Measurements from ENCODE around the gene NDRG3.
"Not testable (repeated sequence)": the region's sequence is repeated elsewhere in the genome, so short reads cannot be mapped to it uniquely, and the experiment has no call there.

The NDRG3 gene

DNA sequence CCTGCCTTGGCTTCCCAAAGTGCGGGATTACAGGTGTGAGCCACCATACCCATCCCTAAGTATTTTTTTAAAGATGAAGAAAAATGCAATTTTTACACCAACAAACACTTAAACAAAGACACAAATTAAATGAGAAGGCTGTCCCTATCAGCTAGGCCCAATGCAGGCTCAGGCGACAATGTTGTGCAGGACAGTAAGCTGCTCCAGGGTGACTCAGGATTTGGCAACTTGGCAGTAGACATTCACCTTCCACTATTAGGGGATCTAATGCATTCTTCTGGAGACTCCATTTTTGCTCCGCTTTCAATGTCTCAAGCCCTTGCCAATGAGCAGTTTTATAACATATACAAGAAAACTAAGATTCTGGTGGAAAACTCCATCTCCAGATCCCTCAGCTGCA, 19.7 kb downstream of the NDRG3 start:
- H3K27ac ChIP-seq: no peak overlapping the region

DNA sequence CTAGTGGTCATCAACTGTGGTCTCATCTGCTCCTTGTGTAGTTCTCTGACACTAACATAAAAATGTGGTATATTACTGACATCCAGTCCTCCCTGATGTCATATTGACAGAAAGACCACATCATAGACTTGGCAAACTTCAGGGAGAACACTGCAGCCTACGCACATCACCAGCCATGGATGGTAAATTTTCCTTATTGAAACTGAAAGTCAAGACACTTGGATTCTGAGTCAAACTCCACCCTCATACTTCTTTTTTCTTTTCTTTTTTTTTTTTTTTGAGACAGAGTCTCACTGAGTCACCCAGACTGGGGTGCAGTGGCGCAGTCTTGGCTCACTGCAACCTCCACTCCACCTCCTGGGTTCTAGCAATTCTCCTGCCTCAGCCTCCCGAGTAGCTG, 25.4 kb downstream of the NDRG3 start:
- H3K27ac ChIP-seq: no peak overlapping the region
- TF ChIP-seq CTCF (conservative IDR thresholded peaks at IDR 0.05): no peak

More for the DNA sequence above, 19.7 kb downstream of the NDRG3 start:
- TF ChIP-seq CTCF (conservative IDR thresholded peaks at IDR 0.05): no peak

GRCh38 chr20:36717657-36718056, 28.2 kb downstream of the NDRG3 start:
- H3K27ac ChIP-seq: no peak overlapping the region
- peak; percentile 75 for TF ChIP-seq CTCF (conservative IDR thresholded peaks at IDR 0.05)

DNA sequence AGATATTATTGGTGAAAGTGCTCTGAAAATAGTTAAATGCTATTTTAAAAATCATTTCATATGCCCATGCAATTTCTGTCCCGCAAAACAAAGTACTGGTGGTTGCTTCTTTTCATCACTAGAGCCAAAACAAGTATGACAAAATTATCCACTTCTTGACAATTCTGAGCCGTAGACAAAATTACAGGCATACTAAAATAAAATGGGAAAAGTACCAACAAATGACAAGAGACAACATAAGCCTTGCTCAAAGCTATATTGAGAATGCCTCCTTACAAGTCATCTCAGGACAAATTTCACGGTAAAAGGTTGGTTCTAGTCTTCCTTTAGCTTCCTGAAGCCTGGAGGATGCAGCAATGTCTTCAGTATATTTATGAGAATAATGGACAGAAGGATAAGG, 28.9 kb downstream of the NDRG3 start:
- no peak overlapping the region for H3K27ac ChIP-seq
- no peak for TF ChIP-seq CTCF (conservative IDR thresholded peaks at IDR 0.05)

DNA sequence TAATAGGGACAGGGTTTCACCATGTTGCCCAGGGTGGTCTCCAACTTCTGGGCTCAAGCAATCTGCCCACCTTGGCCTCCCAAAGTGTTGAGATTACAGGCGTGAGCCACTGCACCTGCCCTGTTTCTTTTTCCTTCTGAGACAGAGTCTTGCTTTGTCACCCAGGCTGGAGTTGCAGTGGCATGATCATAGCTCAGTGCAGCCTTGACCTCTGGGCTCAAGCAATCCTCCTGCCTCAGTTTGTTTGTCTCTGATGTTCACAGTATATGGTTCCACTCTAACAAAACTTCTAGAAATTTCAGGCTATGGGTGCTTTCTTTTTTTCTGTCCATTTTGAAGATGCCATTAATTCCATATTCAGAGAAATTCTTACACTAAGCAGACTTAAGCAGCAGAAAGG, 33.1 kb downstream of the NDRG3 start:
- H3K27ac ChIP-seq: no peak overlapping the region
- no peak for TF ChIP-seq CTCF (conservative IDR thresholded peaks at IDR 0.05)

DNA sequence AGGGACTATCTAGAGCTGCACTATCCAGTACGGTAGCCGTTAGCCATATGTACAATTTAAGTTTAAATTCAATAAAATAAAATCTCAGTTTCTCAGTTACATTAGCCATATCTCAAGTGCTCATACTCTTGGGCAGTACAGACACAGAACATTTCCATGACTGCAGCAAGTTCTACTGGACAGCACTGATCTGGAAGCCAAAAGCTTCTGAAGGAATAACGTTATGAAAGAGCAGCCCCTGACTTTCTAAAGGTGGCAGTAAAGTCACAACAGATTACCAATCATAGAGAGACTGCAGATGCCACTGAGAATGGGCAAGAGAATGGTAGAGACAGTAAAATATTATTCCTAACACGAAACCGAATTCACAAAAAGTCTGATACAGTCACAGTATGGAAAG, 36.8 kb downstream of the NDRG3 start:
- H3K27ac ChIP-seq: no peak overlapping the region
- no peak for TF ChIP-seq CTCF (conservative IDR thresholded peaks at IDR 0.05)

DNA sequence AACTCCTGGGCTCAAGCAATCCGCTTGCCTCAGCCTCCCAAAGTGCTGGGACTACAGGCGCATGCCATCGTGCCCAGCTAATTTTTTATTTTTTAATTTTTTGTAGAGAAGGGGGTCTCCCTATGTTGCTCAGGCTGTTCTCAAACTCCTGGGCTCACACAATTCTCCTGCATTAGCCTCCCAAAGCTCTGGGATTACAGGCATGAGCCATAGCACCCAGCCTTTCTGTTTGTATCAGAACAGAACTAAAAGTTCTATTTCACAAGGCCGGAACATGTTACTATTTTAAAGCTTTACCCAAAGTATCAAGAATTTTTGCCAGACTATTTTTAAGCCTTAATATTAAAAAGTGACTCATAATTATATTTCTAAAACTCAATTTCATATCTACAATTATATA, 42.4 kb downstream of the NDRG3 start:
- TF ChIP-seq CTCF (conservative IDR thresholded peaks at IDR 0.05): no peak
- no peak overlapping the region for H3K27ac ChIP-seq

- H3K27ac ChIP-seq: no peak overlapping the region
- TF ChIP-seq CTCF (conservative IDR thresholded peaks at IDR 0.05): no peak
Observed at GRCh38 chr20:36700438-36700837, 45.5 kb downstream of the NDRG3 start.

GRCh38 chr20:36695467-36695866, 50.4 kb downstream of the NDRG3 start:
- not testable (repeated sequence) for H3K27ac ChIP-seq

All from VCaP (cell line).